ENCODE measurements around the gene TRERF1. TPM values are rescaled to one million over a fixed set of nuclear protein-coding genes. Genes with fewer than 3 reads are reported as not detected.

The TRERF1 gene
- total RNA-seq, 4 donors from 2014 or later, result 6.9 to 12.1 (median 8.8) TPM

DNA sequence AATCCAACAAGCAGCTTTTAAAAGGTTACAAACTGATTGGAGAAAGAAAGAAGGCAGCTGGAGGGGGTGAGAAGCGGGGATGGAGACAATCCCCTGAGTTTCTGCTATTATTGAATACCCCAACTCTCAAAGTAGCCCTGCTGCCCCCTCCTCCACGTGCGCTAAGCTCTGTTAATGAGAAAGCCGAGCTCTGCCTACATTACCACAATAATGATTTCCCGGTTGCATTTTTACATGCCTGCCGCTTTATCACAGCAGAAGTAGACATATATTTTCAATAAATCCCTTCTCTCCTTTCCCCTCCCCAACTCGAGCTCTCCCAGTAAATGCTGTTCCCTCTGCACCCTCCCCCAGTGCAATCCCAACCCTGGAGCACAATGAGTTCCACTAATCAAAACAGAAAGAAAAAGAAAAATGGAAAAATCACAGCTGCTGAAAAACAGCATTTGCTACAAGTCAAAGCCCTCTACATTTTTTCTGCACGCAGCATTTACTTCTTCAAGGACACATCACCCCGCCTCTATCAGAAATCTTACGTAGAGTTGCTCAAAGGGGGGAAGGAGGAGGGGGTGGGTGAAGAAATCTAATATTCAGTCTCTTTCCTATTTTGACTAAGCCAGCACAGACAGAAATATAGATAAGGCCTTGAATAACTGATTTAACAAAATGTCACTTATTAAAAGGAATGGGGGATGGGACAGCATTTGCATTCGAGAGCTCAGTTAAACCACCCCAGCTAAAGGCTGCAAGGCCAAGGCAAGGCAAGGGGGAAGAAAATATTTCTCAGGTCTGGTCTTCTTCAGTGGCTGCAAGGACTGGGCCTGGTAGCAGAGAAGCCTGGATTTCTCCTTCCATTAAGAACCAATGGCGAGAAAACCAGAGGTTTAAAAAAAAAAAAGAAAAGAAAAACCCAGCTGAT lies 10.7 kb downstream of the TRERF1 start:
- no peak overlapping the region for H3K4me3 ChIP-seq (ENCODE audit: low read depth, poor library complexity, severe bottlenecking)

DNA sequence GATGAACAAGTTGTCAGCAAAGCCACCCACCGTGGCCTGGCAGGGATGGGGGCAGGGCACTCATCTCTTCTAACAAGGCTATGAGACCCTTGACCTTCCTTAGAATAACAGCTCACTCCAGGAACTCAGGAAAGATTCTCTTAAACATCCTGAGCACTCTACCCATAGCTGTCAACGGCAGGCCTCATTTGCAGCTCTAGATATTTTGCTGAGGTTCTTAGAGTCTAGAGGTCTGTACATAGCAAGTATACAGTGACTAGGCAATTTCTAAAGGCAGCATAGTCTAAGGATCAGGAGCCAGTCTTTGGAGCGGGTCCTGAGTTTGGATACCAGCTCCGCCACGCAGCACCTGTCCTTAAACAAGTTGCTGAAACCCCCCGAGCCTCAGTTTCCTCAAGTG lies 11.7 kb downstream of the TRERF1 start:
- H3K4me3 ChIP-seq (ENCODE audit: low read depth, poor library complexity, severe bottlenecking), result no peak overlapping the region
- intact Hi-C loops (cut with DNase I; ENCODE audit: low total_unique reads), result no loop called here
- DNase-seq (ENCODE audit: low spot score in 2 of 2), result peak in 1 of 2 donors; percentile 32
- WGBS, 2 donors, result 80 to 87% methylated on average over 6 of the region's 6 CpGs
- no peak for TF ChIP-seq POLR2A (IDR thresholded peaks at IDR 0.05)
- TF ChIP-seq, protein P1, sequence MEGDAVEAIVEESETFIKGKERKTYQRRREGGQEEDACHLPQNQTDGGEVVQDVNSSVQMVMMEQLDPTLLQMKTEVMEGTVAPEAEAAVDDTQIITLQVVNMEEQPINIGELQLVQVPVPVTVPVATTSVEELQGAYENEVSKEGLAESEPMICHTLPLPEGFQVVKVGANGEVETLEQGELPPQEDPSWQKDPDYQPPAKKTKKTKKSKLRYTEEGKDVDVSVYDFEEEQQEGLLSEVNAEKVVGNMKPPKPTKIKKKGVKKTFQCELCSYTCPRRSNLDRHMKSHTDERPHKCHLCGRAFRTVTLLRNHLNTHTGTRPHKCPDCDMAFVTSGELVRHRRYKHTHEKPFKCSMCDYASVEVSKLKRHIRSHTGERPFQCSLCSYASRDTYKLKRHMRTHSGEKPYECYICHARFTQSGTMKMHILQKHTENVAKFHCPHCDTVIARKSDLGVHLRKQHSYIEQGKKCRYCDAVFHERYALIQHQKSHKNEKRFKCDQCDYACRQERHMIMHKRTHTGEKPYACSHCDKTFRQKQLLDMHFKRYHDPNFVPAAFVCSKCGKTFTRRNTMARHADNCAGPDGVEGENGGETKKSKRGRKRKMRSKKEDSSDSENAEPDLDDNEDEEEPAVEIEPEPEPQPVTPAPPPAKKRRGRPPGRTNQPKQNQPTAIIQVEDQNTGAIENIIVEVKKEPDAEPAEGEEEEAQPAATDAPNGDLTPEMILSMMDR (IDR thresholded peaks at IDR 0.05), result no peak

More for the DNA sequence above, 10.7 kb downstream of the TRERF1 start:
- DNase-seq (ENCODE audit: low spot score in 2 of 2), result peak in 1 of 2 donors; percentile 53
- no peak for TF ChIP-seq POLR2A (IDR thresholded peaks at IDR 0.05)
- TF ChIP-seq, protein P1 (IDR thresholded peaks at IDR 0.05), result no peak
- WGBS, 2 donors, result 62 to 68% methylated on average over 12 of the region's 12 CpGs
- intact Hi-C loops (cut with DNase I; ENCODE audit: low total_unique reads), result no loop called here

DNA sequence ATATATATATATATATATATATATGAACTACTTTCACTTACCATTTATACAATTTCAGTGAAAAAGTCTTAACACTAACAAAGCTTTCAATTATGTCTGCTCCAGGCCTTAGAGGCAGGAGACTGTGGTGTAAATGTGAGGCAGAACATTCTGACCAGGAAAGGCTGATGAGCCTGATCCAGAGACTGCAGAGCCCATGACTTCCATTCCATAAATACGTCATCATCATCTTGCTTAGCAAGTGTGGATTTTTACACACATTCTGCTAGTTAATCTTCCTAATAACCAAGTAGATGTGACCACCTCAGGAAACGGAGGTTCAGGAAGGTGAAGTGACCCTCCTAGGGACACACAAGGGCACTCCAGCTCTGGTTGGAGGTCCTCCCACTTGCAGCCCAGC lies 14.9 kb downstream of the TRERF1 start:
- no peak for TF ChIP-seq POLR2A (IDR thresholded peaks at IDR 0.05)
- TF ChIP-seq, protein P1 (IDR thresholded peaks at IDR 0.05), result no peak
- WGBS, 2 donors, result 79 to 92% methylated on average over 2 of the region's 2 CpGs
- no peak for DNase-seq (ENCODE audit: low spot score in 2 of 2)
- intact Hi-C loops (cut with DNase I; ENCODE audit: low total_unique reads), result no loop called here
- H3K4me3 ChIP-seq (ENCODE audit: low read depth, poor library complexity, severe bottlenecking), result no peak overlapping the region

DNA sequence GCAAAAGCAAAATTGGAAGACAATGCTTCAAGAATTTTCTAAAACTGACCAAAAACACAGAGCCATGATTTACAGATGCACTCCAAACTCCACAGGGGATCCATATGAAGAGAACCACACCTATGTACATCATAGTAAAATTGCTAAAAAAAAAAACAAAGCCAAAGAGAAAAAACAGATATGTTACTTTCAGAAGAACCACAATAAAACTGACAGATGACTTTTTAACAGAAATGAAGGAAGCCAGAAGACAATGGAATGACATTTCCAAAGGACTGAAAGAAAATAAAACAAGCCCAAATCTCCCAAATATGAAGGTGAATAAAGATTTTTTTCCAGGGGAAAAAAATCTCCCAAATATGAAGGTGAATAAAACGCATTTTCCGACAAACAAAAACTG lies 17.5 kb downstream of the TRERF1 start:
- no peak for DNase-seq (ENCODE audit: low spot score in 2 of 2)
- intact Hi-C loops (cut with DNase I; ENCODE audit: low total_unique reads), result no loop called here
- 98 to 100% methylated on average over 2 of the region's 2 CpGs for WGBS, 2 donors
- no peak overlapping the region for H3K4me3 ChIP-seq (ENCODE audit: low read depth, poor library complexity, severe bottlenecking)
- TF ChIP-seq, protein P1 (IDR thresholded peaks at IDR 0.05), result no peak
- TF ChIP-seq POLR2A (IDR thresholded peaks at IDR 0.05), result no peak

DNA sequence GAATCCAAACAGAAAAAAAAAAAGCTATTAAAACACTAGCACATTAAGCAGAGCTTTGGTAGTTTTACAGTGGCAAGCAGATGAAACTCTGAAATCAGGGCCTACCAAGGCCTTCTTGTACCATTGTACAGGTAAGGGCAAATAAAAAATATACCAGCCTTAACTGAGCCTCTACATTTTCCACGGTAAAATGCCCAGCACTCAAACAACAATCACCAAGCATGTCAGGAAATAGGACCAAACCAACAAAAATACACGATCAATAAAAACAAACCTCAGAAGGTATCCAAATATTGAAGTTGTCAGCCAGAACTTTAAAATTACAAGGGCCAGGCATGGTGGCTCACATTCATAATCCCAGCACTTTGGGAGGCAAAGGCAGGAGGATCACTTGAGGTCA lies 18.3 kb downstream of the TRERF1 start:
- intact Hi-C loops (cut with DNase I; ENCODE audit: low total_unique reads), result no loop called here
- no peak for DNase-seq (ENCODE audit: low spot score in 2 of 2)
- WGBS, 2 donors, result 93 to 98% methylated on average over 2 of the region's 2 CpGs

More for the DNA sequence above, 18.3 kb downstream of the TRERF1 start:
- no peak overlapping the region for H3K4me3 ChIP-seq (ENCODE audit: low read depth, poor library complexity, severe bottlenecking)
- TF ChIP-seq POLR2A (IDR thresholded peaks at IDR 0.05), result no peak
- TF ChIP-seq, protein P1 (IDR thresholded peaks at IDR 0.05), result no peak

Measured in lower leg skin (tissue), 4 donors.